HepG2 (cell line): ENCODE results near the gene SEMA6B. TPM values are rescaled to one million over a fixed set of nuclear protein-coding genes. Genes with fewer than 3 reads are reported as not detected.

Experiments used
- AKNA ChIP-seq: sonication (generic); formaldehyde crosslinking; IDR thresholded peaks from 2 replicates; pipeline ENCODE4 v1.4.0; 2020; ENCODE audit warnings: missing genetic modification reagents, borderline replicate concordance
- ATF2 ChIP-seq: sonication (generic); formaldehyde crosslinking; IDR thresholded peaks from 2 replicates; pipeline ENCODE4 v1.4.0; 2020; ENCODE audit warnings: missing genetic modification reagents
- CEBPZ ChIP-seq: IDR thresholded peaks from 2 replicates; pipeline ENCODE4 v1.6.1; 2012; ENCODE audit warnings: low read length, improper control_type of control experiment
- KAT8 ChIP-seq: IDR thresholded peaks from 2 replicates; pipeline ENCODE4 v1.6.1; 2016; ENCODE audit warnings: missing genetic modification reagents, missing compliant biosample characterization
- MIER2 ChIP-seq: IDR thresholded peaks from 2 replicates; pipeline ENCODE4 v1.6.1; 2016; ENCODE audit warnings: missing biosample characterization, missing genetic modification reagents
- MXD1 ChIP-seq: sonication (generic); formaldehyde crosslinking; IDR thresholded peaks from 2 replicates; pipeline ENCODE4 v1.4.0; 2020; ENCODE audit warnings: mild to moderate bottlenecking, missing genetic modification reagents
- NCOA2 ChIP-seq: sonication (generic); formaldehyde crosslinking; IDR thresholded peaks from 2 replicates; pipeline ENCODE4 v1.8.0; 2022; ENCODE audit warnings: inconsistent platforms
- PBX3 ChIP-seq: sonication (generic); formaldehyde crosslinking; IDR thresholded peaks from 2 replicates; pipeline ENCODE4 v1.8.1; 2023; ENCODE audit warnings: missing genetic modification reagents, inconsistent platforms, borderline replicate concordance
- TMF1 ChIP-seq: sonication (generic); formaldehyde crosslinking; IDR thresholded peaks from 2 replicates; pipeline ENCODE4 v1.8.1; 2022; ENCODE audit warnings: low read depth, missing genetic modification reagents
- ZBTB44 ChIP-seq: sonication (generic); formaldehyde crosslinking; IDR thresholded peaks from 2 replicates; pipeline ENCODE4 v1.4.0; 2020; ENCODE audit warnings: missing genetic modification reagents
- ZFP37 ChIP-seq: sonication (generic); formaldehyde crosslinking; IDR thresholded peaks from 2 replicates; pipeline ENCODE4 v1.4.0; 2020; ENCODE audit warnings: missing genetic modification reagents, borderline replicate concordance
- ZFP90 ChIP-seq: sonication (generic); formaldehyde crosslinking; IDR thresholded peaks from 2 replicates; pipeline ENCODE4 v1.8.0; 2022; ENCODE audit warnings: missing genetic modification reagents, mild to moderate bottlenecking, inconsistent platforms, borderline replicate concordance
- ZKSCAN1 ChIP-seq: fragments of 150-350 bp; IDR thresholded peaks from 2 replicates; pipeline ENCODE4 v1.6.1; 2014; ENCODE audit warnings: low read length
- ZNF256 ChIP-seq: sonication (generic); formaldehyde crosslinking; conservative IDR thresholded peaks from 2 replicates; pipeline ENCODE4 v1.4.0; 2020; ENCODE audit warnings: missing genetic modification reagents
- polyA plus RNA-seq, 8 experiments: library from polyadenylated mRNA; depleted of rRNA in 3 of 8; stranded (reverse) in 7 of 8; unstranded in 1 of 8; fragments of >200 nt; fragmentation: Illumina TruSeq in 4 of 8; extraction: Trizol in 4 of 8; gene quantifications; 2 replicates each; pipeline versions ENCODE4 v1.2.1 to v1.2.3, GENCODE V29; 2011 to 2016; ENCODE audit warnings: low read depth in 4 of 8, missing spikeins in 1 of 8, mixed read lengths in 1 of 8; ENCODE audit not compliant: insufficient read depth in 1 of 8
- total RNA-seq, 5 experiments: library from RNA; depleted of rRNA; stranded (reverse); fragments of >200 nt; fragmentation: Illumina TruSeq; extraction: Trizol; gene quantifications; 2 replicates each; pipeline ENCODE4 v1.2.3, GENCODE V29; 2016; ENCODE audit warnings: low read depth in 1 of 5

Gene SEMA6B
- total and polyA plus RNA-seq, 2 of the 13 experiments (the other 11 are each of a cell fraction or from before 2014, with no cell fraction given): 45.5 to 67.1 TPM

- TF ChIP-seq AKNA (CRISPR knock-in tag) (no peak), ZFP90 (CRISPR knock-in tag) (no peak), KAT8 (CRISPR knock-in tag) (peak; percentile 82), CEBPZ (no peak), MIER2 (CRISPR knock-in tag) (no peak), ZBTB44 (CRISPR knock-in tag) (no peak), ZNF256 (CRISPR knock-in tag) (no peak), NCOA2 (CRISPR knock-in tag) (peak; percentile 82), PBX3 (CRISPR knock-in tag) (no peak), ATF2 (no peak), ZFP37 (CRISPR knock-in tag) (no peak), ZKSCAN1 (no peak), MXD1 (CRISPR knock-in tag) (no peak; the same call in 1 of the 2 replicates), TMF1 (CRISPR knock-in tag) (no peak)
Measured at GRCh38 chr19:4539693-4540581, 19.5 kb downstream of the SEMA6B start, which contains the start of gene LRG1 (continued).
